KMS-11 (cell line): Measurements from ENCODE around the gene GUF1.

Source experiments
- H2AFZ ChIP-seq: fragments of 200-600 bp; sonication (generic); 2 replicates; pipeline ENCODE4 v1.6.1; 2016; ENCODE audit warnings: antibody characterized with exemption, mixed run types, low read depth
- H3K27ac ChIP-seq: fragments of 200-600 bp; sonication (generic); 2 replicates; pipeline ENCODE4 v1.6.1; 2016; ENCODE audit warnings: mild to moderate bottlenecking, mixed run types
- H3K27me3 ChIP-seq: fragments of 200-600 bp; sonication (generic); 2 replicates; pipeline ENCODE4 v1.6.1; 2017; ENCODE audit warnings: mild to moderate bottlenecking, low read depth, mixed run types, moderate library complexity; ENCODE audit not compliant: insufficient read depth
- H3K36me3 ChIP-seq: fragments of 200-600 bp; sonication (generic); 2 replicates; pipeline ENCODE4 v1.6.1; 2017; ENCODE audit warnings: mild to moderate bottlenecking, mixed run types; ENCODE audit not compliant: insufficient read depth
- H3K4me1 ChIP-seq: fragments of 200-600 bp; sonication (generic); 2 replicates; pipeline ENCODE4 v1.6.1; 2016; ENCODE audit warnings: mild to moderate bottlenecking, low read depth, mixed run types; ENCODE audit not compliant: poor library complexity, severe bottlenecking
- H3K4me2 ChIP-seq: fragments of 200-600 bp; sonication (generic); 2 replicates; pipeline ENCODE4 v1.7.0; 2016; ENCODE audit warnings: mild to moderate bottlenecking, mixed run types
- H3K4me3 ChIP-seq: fragments of 200-600 bp; sonication (generic); IDR thresholded peaks from 2 replicates; pipeline ENCODE4 v1.6.1; 2017; ENCODE audit warnings: low read depth, low read length, mixed read lengths; ENCODE audit not compliant: insufficient read depth
- H3K79me2 ChIP-seq: fragments of 200-600 bp; sonication (generic); 2 replicates; pipeline ENCODE4 v1.6.1; 2016; ENCODE audit warnings: low read depth, mixed run types; ENCODE audit not compliant: insufficient read depth
- H3K9ac ChIP-seq: fragments of 200-600 bp; sonication (generic); 2 replicates; pipeline ENCODE4 v1.6.1; 2016; ENCODE audit warnings: mild to moderate bottlenecking, mixed run types
- H4K20me1 ChIP-seq: fragments of 200-600 bp; sonication (generic); 2 replicates; pipeline ENCODE4 v1.6.1; 2016; ENCODE audit warnings: mild to moderate bottlenecking, mixed run types; ENCODE audit not compliant: insufficient read depth
- TF ChIP-seq, protein P1 (sequence below): fragments of 200-600 bp; sonication (generic); conservative IDR thresholded peaks from 2 replicates; pipeline ENCODE4 v1.6.1; 2017; ENCODE audit warnings: low read depth, mild to moderate bottlenecking, antibody characterized with exemption, low read length, moderate library complexity, mixed read lengths

GUF1 gene

DNA sequence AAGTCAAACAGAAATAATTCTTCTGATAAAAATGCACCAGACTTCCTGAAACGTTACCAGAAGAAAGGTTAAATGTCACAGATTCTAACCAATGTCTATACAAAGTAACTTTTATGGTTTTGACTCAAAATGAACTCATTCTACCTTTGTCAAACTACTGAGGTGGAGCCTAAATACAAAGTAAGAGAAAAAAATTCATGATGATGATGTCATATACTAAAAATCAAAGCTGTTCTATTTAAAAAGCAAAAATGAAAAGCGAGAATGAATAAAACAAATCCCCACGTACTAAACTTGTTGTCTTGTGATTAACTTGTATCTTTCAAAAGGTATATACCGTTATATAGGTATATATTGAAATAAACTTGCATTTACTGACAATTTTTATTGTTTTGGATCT, 26.5 kb downstream of the GUF1 start:
- Histone ChIP-seq H3K27ac (no peak overlapping the region), H3K79me2 (no peaks in the 10 kb centered on the region), H3K36me3 (no peaks in the 10 kb centered on the region)

DNA sequence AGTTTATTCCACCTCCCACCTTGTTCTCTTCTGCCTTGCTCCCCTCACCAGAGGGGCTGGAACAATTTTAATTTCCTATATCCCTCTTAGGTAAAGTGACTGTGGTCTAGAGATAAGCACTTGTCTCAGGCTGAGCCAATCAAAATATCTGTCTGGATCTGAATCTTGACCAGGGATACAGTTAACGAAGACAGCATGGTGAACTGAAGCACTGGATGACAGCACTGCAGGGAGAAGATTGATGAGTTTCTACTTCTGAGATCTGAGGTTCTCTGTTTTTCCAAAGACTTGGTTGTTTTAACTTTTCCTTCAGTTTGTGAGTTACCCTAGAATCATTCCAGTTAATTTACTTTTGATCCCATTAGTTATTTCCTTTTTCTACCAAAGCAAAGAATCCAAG, 34.9 kb downstream of the GUF1 start:
- Histone ChIP-seq H4K20me1 (no peaks in the 10 kb centered on the region), H3K4me3 (no peak overlapping the region), H3K4me2 (no peak overlapping the region), H3K27ac (no peak overlapping the region), H3K36me3 (no peaks in the 10 kb centered on the region), H3K79me2 (no peaks in the 10 kb centered on the region), H3K4me1 (no peaks in the 10 kb centered on the region), H3K9ac (no peak overlapping the region), H3K27me3 (no peaks in the 10 kb centered on the region), H2AFZ (no peak overlapping the region)
- TF ChIP-seq, protein P1, sequence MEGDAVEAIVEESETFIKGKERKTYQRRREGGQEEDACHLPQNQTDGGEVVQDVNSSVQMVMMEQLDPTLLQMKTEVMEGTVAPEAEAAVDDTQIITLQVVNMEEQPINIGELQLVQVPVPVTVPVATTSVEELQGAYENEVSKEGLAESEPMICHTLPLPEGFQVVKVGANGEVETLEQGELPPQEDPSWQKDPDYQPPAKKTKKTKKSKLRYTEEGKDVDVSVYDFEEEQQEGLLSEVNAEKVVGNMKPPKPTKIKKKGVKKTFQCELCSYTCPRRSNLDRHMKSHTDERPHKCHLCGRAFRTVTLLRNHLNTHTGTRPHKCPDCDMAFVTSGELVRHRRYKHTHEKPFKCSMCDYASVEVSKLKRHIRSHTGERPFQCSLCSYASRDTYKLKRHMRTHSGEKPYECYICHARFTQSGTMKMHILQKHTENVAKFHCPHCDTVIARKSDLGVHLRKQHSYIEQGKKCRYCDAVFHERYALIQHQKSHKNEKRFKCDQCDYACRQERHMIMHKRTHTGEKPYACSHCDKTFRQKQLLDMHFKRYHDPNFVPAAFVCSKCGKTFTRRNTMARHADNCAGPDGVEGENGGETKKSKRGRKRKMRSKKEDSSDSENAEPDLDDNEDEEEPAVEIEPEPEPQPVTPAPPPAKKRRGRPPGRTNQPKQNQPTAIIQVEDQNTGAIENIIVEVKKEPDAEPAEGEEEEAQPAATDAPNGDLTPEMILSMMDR = no peak

More for the DNA sequence above, 26.5 kb downstream of the GUF1 start:
- Histone ChIP-seq H3K27me3 (no peaks in the 10 kb centered on the region), H2AFZ (no peak overlapping the region), H3K4me2 (no peak overlapping the region), H3K9ac (no peak overlapping the region), H3K4me3 (no peak overlapping the region), H3K4me1 (no peaks in the 10 kb centered on the region), H4K20me1 (no peaks in the 10 kb centered on the region)
- TF ChIP-seq, protein P1 = no peak

DNA sequence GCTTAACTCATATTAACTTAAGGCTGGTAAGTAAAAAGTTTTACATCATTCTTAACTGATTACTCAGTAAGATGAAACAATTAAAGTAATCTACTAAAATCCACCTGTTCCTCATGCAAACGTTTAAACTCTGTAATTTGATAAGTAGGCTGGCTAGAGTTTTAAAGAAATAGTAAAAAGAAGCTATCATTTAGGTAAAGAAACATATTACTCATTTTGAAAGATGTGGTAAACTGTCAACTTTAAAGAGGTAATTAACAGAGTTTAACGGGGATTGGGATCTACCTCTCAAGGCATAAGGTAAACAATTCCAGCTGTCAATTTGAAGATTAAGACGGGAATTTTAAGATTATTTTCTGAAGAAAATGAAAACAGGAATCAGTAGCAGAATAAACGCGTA, 38.4 kb downstream of the GUF1 start:
- no peaks in the 10 kb centered on the region for H4K20me1 ChIP-seq
- no peak overlapping the region for H3K4me2 ChIP-seq
- no peaks in the 10 kb centered on the region for H3K79me2 ChIP-seq
- no peak overlapping the region for H3K27ac ChIP-seq
- H3K36me3 ChIP-seq = no peaks in the 10 kb centered on the region
- H3K4me3 ChIP-seq = no peak overlapping the region
- TF ChIP-seq, protein P1 = no peak
- H3K9ac ChIP-seq = no peak overlapping the region
- no peaks in the 10 kb centered on the region for H3K27me3 ChIP-seq
- no peak overlapping the region for H2AFZ ChIP-seq
- H3K4me1 ChIP-seq = peaks cover 9% of the 10 kb centered on the region

DNA sequence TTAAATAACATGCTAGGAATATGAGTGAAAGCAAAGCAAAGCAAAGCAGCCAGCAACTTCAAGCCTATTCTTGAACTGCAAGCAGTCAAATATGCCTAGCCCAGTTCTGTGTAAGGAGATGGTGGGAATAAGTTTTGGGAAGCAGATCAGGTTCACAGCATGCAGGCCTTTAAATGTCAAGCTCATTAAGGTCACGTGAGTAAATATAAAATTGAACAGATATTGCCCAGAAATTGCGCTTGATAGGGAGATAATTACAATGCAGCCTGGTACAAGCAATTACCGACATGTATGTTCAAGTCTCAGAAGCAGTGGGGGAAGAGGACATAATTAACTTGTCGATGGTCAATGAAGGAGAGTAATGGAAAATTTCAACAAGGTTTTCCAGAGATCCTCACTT, 42.2 kb downstream of the GUF1 start:
- Histone ChIP-seq H3K4me3 (no peak overlapping the region), H3K27ac (no peak overlapping the region), H3K4me2 (no peak overlapping the region), H3K79me2 (peaks cover 24% of the 10 kb centered on the region; the same call in 1 of the 2 replicates), H3K36me3 (no peaks in the 10 kb centered on the region), H4K20me1 (no peaks in the 10 kb centered on the region), H2AFZ (no peak overlapping the region), H3K4me1 (peaks cover 18% of the 10 kb centered on the region), H3K9ac (no peak overlapping the region), H3K27me3 (no peaks in the 10 kb centered on the region)
- TF ChIP-seq, protein P1 = no peak
